Measurements from ENCODE around the gene RBM23. TPM values are rescaled to one million over a fixed set of nuclear protein-coding genes. Genes with fewer than 3 reads are reported as not detected.
A peak's percentile ranks its signal among the peaks of the same experiment; 100 is the strongest.

The RBM23 gene
- total RNA-seq, 1 donor from 2014 or later: 90.6 TPM

DNA sequence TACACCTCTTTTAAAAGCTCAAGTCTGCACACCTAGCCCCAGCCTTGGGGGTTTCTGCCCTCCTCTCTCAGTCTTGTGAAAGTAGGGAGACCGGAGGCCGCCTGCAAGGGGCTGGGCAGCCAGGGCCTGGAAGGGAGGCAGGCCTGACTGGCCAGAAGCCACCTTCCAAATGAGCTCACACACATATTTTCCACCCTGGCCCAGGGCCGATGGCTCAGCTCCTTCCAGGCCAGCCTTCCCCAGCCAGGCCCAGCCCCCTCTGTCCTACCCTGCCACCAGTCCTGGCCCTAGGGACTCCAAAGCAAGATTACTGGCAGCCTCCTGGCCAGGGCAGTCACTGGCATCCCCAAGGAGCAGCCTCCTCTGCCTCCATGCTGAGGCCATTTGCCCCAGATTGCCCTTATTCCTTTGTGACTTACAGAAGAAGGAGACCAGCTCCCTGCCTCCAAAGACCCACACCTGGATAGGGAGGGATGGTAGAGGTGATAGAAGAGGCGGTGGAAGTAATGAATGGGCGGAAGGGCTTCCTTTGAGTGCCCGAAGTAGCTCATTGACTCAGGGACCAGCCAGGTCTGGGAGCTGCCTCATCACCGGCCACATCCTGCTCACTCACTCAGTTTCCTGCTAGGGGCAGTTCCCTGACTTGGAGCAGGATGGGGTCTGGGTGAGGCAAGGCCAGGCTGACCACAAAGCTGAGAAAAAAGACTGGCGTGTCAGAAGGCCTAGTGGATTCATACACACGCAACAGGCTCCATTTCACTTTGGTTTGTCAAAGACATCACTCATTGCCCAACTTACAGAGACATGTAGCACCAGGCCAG is 67.8 kb downstream of the RBM23 start:
- peak overlapping the region; percentile 14 for H3K4me3 ChIP-seq (ENCODE audit: low read depth, low read length)
- TF ChIP-seq, protein P1, sequence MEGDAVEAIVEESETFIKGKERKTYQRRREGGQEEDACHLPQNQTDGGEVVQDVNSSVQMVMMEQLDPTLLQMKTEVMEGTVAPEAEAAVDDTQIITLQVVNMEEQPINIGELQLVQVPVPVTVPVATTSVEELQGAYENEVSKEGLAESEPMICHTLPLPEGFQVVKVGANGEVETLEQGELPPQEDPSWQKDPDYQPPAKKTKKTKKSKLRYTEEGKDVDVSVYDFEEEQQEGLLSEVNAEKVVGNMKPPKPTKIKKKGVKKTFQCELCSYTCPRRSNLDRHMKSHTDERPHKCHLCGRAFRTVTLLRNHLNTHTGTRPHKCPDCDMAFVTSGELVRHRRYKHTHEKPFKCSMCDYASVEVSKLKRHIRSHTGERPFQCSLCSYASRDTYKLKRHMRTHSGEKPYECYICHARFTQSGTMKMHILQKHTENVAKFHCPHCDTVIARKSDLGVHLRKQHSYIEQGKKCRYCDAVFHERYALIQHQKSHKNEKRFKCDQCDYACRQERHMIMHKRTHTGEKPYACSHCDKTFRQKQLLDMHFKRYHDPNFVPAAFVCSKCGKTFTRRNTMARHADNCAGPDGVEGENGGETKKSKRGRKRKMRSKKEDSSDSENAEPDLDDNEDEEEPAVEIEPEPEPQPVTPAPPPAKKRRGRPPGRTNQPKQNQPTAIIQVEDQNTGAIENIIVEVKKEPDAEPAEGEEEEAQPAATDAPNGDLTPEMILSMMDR (conservative IDR thresholded peaks at IDR 0.05; ENCODE audit: low read depth, low read length): no peak
- DNase-seq (ENCODE audit: low read depth): no peak

DNA sequence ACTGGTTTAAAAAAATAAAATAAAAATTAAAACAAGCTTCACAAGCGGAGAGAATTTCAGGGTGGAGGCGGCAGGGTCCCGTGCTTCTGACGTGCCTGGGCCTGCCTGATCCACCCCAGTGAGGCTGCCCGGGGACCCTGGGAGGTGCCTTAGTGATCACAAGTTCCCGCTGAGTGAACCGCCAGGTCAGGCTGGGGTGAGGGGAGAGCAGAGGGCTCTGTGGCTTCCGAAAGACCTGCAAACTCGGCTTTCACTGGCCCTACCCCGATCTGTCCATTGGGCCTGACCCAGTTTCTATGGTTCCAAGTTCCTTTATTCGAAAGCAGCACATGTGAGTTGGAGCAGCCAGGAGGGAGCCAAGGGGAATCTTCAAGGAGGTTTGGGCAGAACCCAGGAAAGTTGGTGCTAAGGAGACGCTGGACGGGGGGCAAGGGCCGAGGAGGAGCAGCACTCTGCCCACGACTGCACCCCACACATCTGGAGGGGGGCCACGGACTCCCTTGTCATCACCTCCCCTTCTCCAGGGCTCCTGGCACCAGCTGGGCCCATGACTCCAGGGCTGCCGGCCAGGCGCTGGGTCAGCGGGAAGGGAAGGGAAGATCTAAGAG is 69.6 kb downstream of the RBM23 start:
- TF ChIP-seq, protein P1 (conservative IDR thresholded peaks at IDR 0.05; ENCODE audit: low read depth, low read length): no peak
- no peak for DNase-seq (ENCODE audit: low read depth)
- no peak overlapping the region for H3K4me3 ChIP-seq (ENCODE audit: low read depth, low read length)

DNA sequence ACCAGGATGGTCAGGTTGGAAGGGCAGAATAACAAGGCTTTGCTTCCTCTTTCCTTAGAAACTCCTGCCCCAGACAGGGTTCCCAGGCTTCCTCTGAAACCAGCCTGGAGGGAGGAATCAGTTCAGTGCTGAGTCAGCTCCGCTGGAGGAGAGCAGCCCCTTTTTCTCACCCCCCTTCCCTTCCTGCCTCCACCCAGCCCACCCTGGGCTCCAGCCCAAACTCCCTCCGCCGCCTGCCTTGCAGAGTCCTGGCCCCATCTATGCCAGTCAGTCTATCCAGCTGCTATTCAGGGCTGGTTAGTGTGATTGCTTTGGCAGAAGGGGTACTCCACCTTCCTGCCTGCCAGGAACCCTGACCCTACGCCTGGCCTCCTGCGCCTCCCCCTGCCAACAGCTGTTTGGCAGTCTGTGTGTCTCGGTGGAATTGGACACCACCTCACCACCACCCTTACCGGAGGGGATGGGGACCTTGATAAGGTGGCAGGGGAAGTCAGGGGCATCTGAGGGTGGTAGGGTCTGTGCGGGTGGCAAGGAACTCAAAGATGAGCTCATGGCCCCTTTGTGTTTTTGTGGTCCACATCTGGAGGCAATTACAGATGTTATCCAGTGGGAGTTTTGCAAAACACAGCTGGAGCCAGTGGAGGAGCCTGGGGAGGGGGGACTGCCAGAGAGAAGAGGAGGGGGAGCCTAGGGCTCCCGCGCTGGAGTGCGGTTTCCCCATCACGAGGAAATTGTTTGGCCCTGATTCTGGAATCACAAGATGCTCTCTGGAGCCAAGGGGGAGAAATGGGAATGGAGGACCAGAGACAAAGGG is 70.4 kb downstream of the RBM23 start:
- TF ChIP-seq, protein P1 (conservative IDR thresholded peaks at IDR 0.05; ENCODE audit: low read depth, low read length): no peak

DNA sequence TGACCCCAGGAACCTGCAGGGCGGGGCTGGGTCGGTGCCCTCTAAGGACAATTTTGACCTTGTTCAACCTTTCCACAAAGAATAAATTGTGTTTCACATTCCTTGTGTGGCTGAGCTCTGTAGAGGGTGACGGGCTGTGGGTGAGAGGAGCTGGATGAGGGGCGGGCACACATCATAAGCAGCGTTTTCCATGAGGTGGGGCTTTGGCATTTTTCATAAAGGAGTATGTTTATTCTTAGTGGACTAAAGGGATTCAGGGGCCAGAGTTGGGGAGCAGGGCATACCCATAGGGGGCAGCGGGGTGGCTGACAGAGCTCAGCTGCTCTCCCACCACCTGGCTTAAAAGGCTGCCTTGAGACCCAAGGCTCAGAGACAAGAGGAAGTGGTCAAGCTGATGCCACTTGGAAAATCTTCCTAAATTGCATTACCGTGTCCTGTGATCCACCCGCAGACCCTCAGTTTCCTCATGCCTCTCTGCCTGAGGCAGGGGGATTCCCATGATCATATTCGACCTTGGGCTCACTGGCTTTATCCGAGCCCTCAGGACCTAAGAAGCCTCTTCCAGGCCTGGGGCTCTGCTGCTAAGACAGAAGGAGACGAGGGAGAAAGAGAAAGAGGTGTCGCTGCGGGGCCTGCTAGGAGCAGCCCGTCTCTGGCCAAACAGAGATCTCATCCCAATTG is 71.1 kb downstream of the RBM23 start:
- no peak overlapping the region for H3K4me3 ChIP-seq (ENCODE audit: low read depth, low read length)
- DNase-seq (ENCODE audit: low read depth): no peak
- TF ChIP-seq, protein P1 (conservative IDR thresholded peaks at IDR 0.05; ENCODE audit: low read depth, low read length): peak; percentile 11

More for the DNA sequence above, 70.4 kb downstream of the RBM23 start:
- no peak overlapping the region for H3K4me3 ChIP-seq (ENCODE audit: low read depth, low read length)
- DNase-seq (ENCODE audit: low read depth): no peak

DNA sequence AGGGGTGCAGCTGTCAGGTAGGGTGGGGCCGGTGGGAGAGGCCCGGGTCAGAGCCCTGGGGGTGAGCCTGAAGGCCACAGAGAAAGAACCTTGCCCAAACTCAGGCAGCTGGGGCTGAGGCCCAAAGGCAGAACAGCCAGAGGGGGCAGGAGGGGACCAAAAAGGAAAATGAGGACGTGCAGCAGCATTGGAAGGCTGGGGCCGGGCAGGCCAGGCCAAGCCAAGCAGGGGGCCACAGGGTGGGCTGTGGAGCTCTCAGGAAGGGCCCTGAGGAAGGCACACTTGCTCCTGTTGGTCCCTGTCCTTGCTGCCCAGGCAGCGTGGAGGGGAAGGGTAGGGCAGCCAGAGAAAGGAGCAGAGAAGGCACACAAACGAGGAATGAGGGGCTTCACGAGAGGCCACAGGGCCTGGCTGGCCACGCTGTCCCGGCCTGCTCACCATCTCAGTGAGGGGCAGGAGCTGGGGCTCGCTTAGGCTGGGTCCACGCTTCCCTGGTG is 72.1 kb downstream of the RBM23 start:
- no peak overlapping the region for H3K4me3 ChIP-seq (ENCODE audit: low read depth, low read length)
- TF ChIP-seq, protein P1 (conservative IDR thresholded peaks at IDR 0.05; ENCODE audit: low read depth, low read length): no peak
- DNase-seq (ENCODE audit: low read depth): no peak

DNA sequence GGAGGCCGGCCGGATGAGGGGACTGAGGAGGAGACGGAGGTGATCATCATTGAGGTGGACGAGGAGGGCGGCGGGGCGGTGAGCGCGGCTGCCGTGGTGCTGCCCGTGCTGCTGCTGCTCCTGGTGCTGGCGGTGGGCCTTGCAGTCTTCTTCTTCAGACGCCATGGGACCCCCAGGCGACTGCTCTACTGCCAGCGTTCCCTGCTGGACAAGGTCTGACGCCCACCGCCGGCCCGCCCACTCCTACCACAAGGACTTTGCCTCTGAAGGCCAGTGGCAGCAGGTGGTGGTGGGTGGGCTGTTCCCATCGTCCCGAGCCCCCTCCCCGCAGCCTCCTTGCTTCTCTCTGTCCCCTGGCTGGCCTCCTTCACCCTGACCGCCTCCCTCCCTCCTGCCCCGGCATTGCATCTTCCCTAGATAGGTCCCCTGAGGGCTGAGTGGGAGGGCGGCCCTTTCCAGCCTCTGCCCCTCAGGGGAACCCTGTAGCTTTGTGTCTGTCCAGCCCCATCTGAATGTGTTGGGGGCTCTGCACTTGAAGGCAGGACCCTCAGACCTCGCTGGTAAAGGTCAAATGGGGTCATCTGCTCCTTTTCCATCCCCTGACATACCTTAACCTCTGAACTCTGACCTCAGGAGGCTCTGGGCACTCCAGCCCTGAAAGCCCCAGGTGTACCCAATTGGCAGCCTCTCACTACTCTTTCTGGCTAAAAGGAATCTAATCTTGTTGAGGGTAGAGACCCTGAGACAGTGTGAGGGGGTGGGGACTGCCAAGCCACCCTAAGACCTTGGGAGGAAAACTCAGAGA is 72.9 kb downstream of the RBM23 start:
- H3K4me3 ChIP-seq (ENCODE audit: low read depth, low read length): no peak overlapping the region
- TF ChIP-seq, protein P1 (conservative IDR thresholded peaks at IDR 0.05; ENCODE audit: low read depth, low read length): no peak
- no peak for DNase-seq (ENCODE audit: low read depth)

All from epithelial cell of proximal tubule (primary cell).